DND-41 (cell line): ENCODE data around the gene PIRT.

Source experiments
- ATAC-seq: fragments of 200-7000 bp; cut with Tn5 transposase; 3 replicates; pipeline ENCODE4 v1.9.1; 2021; ENCODE audit warnings: low read depth; ENCODE audit not compliant: insufficient read depth
- DNase-seq: peaks from one replicate; pipeline ENCODE4 v3.0.0-alpha.2; 2020
- H2AFZ ChIP-seq: 2 replicates; pipeline ENCODE4 v1.6.0; 2012; ENCODE audit warnings: low read depth, low read length
- H3K27ac ChIP-seq: 2 replicates; pipeline ENCODE4 v1.5.1; 2012; ENCODE audit warnings: low read length, inconsistent platforms
- H3K27me3 ChIP-seq: fragments of 200-600 bp; sonication (generic); 2 replicates; pipeline ENCODE4 v1.6.0; 2012; ENCODE audit warnings: low read length, mild to moderate bottlenecking, inconsistent platforms; ENCODE audit not compliant: insufficient read depth, poor library complexity
- H3K36me3 ChIP-seq: 2 replicates; pipeline ENCODE4 v1.5.1; 2012; ENCODE audit warnings: low read length, inconsistent platforms; ENCODE audit not compliant: insufficient read depth
- H3K4me1 ChIP-seq: 2 replicates; pipeline ENCODE4 v1.5.1; 2012; ENCODE audit warnings: mild to moderate bottlenecking, low read length; ENCODE audit not compliant: insufficient read depth
- H3K4me2 ChIP-seq: 2 replicates; pipeline ENCODE4 v1.6.0; 2012; ENCODE audit warnings: mild to moderate bottlenecking, moderate library complexity, low read length, inconsistent platforms; ENCODE audit not compliant: insufficient read depth
- H3K4me3 ChIP-seq, 2 experiments: fragments of 200-600 bp in 1 of 2; shearing (Covaris generic) in 1 of 2; 2 replicates each; pipeline ENCODE4 v1.5.1; 2012 to 2016; ENCODE audit warnings: inconsistent platforms in 2 of 2, low read length in 2 of 2, mild to moderate bottlenecking in 2 of 2, low read depth in 1 of 2, moderate library complexity in 1 of 2
- H3K79me2 ChIP-seq: 2 replicates; pipeline ENCODE4 v1.6.0; 2012; ENCODE audit warnings: low read length, inconsistent platforms; ENCODE audit not compliant: insufficient read depth
- H3K9ac ChIP-seq: 2 replicates; pipeline ENCODE4 v1.6.0; 2012; ENCODE audit warnings: low read depth, mild to moderate bottlenecking, inconsistent platforms, low read length, moderate library complexity
- H3K9me3 ChIP-seq: 2 replicates; pipeline ENCODE4 v1.5.1; 2012; ENCODE audit warnings: low read length, moderate library complexity, mild to moderate bottlenecking, inconsistent platforms; ENCODE audit not compliant: insufficient read depth, severe bottlenecking
- H4K20me1 ChIP-seq: 2 replicates; pipeline ENCODE4 v1.6.0; 2012; ENCODE audit warnings: low read length; ENCODE audit not compliant: insufficient read depth
- CTCF ChIP-seq: IDR thresholded peaks from 2 replicates; pipeline ENCODE4 v1.5.1; 2012; ENCODE audit warnings: borderline replicate concordance, low read length, moderate library complexity, mild to moderate bottlenecking; ENCODE audit not compliant: poor library complexity, severe bottlenecking; ENCODE audit errors: extremely low read depth
- EZH2 ChIP-seq: IDR thresholded peaks from 3 replicates; pipeline ENCODE4 v1.6.1; 2012; ENCODE audit warnings: borderline replicate concordance, low read depth, mild to moderate bottlenecking, moderate library complexity, low read length, inconsistent platforms; ENCODE audit not compliant: severe bottlenecking

The PIRT gene

GRCh38 chr17:10812674-10813073 lies 25.2 kb downstream of the PIRT start:
- Histone ChIP-seq H3K4me3 (no peak overlapping the region), H3K9ac (no peak overlapping the region), H3K27me3 (peaks cover 3% of the 10 kb centered on the region), H3K27ac (no peak overlapping the region), H4K20me1 (no peaks in the 10 kb centered on the region), H3K4me1 (no peaks in the 10 kb centered on the region), H3K9me3 (no peaks in the 10 kb centered on the region), H3K4me2 (no peak overlapping the region), H3K79me2 (no peaks in the 10 kb centered on the region), H2AFZ (no peak overlapping the region), H3K36me3 (no peaks in the 10 kb centered on the region)
- TF ChIP-seq EZH2 (no peak), CTCF (no peak)
- no peak for ATAC-seq
- DNase-seq = no peak

GRCh38 chr17:10809605-10810004 lies 28.3 kb downstream of the PIRT start:
- peaks cover 3% of the 10 kb centered on the region for H3K27me3 ChIP-seq

GRCh38 chr17:10807704-10808128 lies 30.2 kb downstream of the PIRT start:
- Histone ChIP-seq H3K79me2 (no peaks in the 10 kb centered on the region), H3K27ac (no peak overlapping the region), H3K4me2 (no peak overlapping the region), H3K4me1 (no peaks in the 10 kb centered on the region), H3K9me3 (no peaks in the 10 kb centered on the region), H3K4me3 (no peak overlapping the region), H3K9ac (no peak overlapping the region), H2AFZ (no peak overlapping the region), H3K27me3 (peaks cover 3% of the 10 kb centered on the region), H4K20me1 (no peaks in the 10 kb centered on the region), H3K36me3 (no peaks in the 10 kb centered on the region)
- DNase-seq (no peak), ATAC-seq (no peak)
- TF ChIP-seq CTCF (no peak), EZH2 (no peak)

More at GRCh38 chr17:10809605-10810004, 28.3 kb downstream of the PIRT start:
- ATAC-seq (no peak), DNase-seq (no peak)
- Histone ChIP-seq H3K9ac (no peak overlapping the region), H3K36me3 (no peaks in the 10 kb centered on the region), H2AFZ (no peak overlapping the region), H4K20me1 (no peaks in the 10 kb centered on the region), H3K79me2 (no peaks in the 10 kb centered on the region), H3K4me2 (no peak overlapping the region), H3K4me1 (no peaks in the 10 kb centered on the region), H3K9me3 (no peaks in the 10 kb centered on the region), H3K4me3 (no peak overlapping the region), H3K27ac (no peak overlapping the region)
- TF ChIP-seq CTCF = no peak
- no peak for TF ChIP-seq EZH2
